Tibial nerve (tissue), 4 donors: ENCODE data around the gene RASSF1. TPM values are rescaled to one million over a fixed set of nuclear protein-coding genes. Genes with fewer than 3 reads are reported as not detected.

Experiments used
- DNase-seq, 2 donors: peaks; one replicate each; pipeline ENCODE4 v3.0.0-alpha.2; 2019; ENCODE audit warnings: low spot score in 2 of 2
- H3K27ac ChIP-seq, 4 donors: fragments of 200-600 bp; sonication (generic) in 3 of 4; one replicate each; pipeline ENCODE4 v1.5.1; 2017 to 2019; ENCODE audit warnings: mild to moderate bottlenecking in 1 of 4
- H3K27me3 ChIP-seq, 2 donors: fragments of 200-600 bp; sonication (generic) in 1 of 2; one replicate each; pipeline versions ENCODE4 v1.5.1 to v1.6.0; 2017 to 2019
- H3K36me3 ChIP-seq, 3 donors: fragments of 200-600 bp; sonication (generic); one replicate each; pipeline ENCODE4 v1.5.1; 2018 to 2019
- H3K4me1 ChIP-seq, 4 donors: fragments of 200-600 bp; sonication (generic) in 3 of 4; one replicate each; pipeline ENCODE4 v1.5.1; 2017 to 2019
- H3K4me3 ChIP-seq, 4 donors: fragments of 200-600 bp; sonication (generic) in 3 of 4; one replicate each; pipeline ENCODE4 v1.5.1; 2017 to 2019; ENCODE audit warnings: mild to moderate bottlenecking in 1 of 4, moderate library complexity in 1 of 4
- H3K9me3 ChIP-seq, 4 donors: fragments of 200-600 bp; sonication (generic) in 3 of 4; one replicate each; pipeline ENCODE4 v1.5.1; 2017 to 2019
- CTCF ChIP-seq, 5 experiments: fragments of 200-600 bp in 3 of 5; fragments of 450-650 bp in 2 of 5; sonication (generic) in 3 of 5; IDR thresholded peaks; one replicate each; pipeline ENCODE4 v1.5.1; 2016 to 2019; ENCODE audit warnings: antibody characterized with exemption in 5 of 5, mild to moderate bottlenecking in 3 of 5, moderate library complexity in 2 of 5
- EP300 ChIP-seq, 2 donors: sonication (generic); formaldehyde crosslinking; IDR thresholded peaks; one replicate each; pipeline ENCODE4 v1.6.1; 2017; ENCODE audit warnings: antibody characterized with exemption in 2 of 2, mild to moderate bottlenecking in 1 of 2
- POLR2A ChIP-seq, 2 donors: fragments of 450-650 bp; IDR thresholded peaks; one replicate each; pipeline ENCODE4 v1.6.1; 2017; ENCODE audit warnings: antibody characterized with exemption in 2 of 2, mild to moderate bottlenecking in 2 of 2, moderate library complexity in 2 of 2
- WGBS, 2 donors: methylation state at CpG; one replicate each; pipeline ENCODE4 v1.1.5; 2018; 5-methylcytosine and 5-hydroxymethylcytosine counted together
- total RNA-seq, 4 donors: library from RNA; depleted of rRNA; stranded (reverse); fragments of >200 nt; gene quantifications; one replicate each; pipeline ENCODE4 v1.1.0, GENCODE V29; 2016

Gene RASSF1
- total RNA-seq, 4 donors from 2014 or later, result 77.4 to 99.0 (median 82.6) TPM

- Histone ChIP-seq H3K4me1 (peaks cover 0 to 86% (median 55%) of the 10 kb centered on the region in 4 donors), H3K36me3 (peaks cover 0 to 10% (median 0%) of the 10 kb centered on the region in 3 donors), H3K27me3 (no peaks in the 10 kb centered on the region), H3K27ac (peak overlapping the region; percentile 97 to 100 (median 98)), H3K9me3 (no peaks in the 10 kb centered on the region), H3K4me3 (peak overlapping the region; percentile 68 to 87 (median 82))
- TF ChIP-seq EP300 (IDR thresholded peaks at IDR 0.05), result no peak
- TF ChIP-seq POLR2A (IDR thresholded peaks at IDR 0.05), result no peak
- no peak for TF ChIP-seq CTCF (IDR thresholded peaks at IDR 0.05)
- 0 to 1% methylated on average over 17 to 20 of the region's 31 CpGs for WGBS, 2 donors
- DNase-seq, result no peak
Observed at GRCh38 chr3:50336452-50337174, 4.0 kb downstream of the RASSF1 start.

GRCh38 chr3:50334339-50335075, 6.1 kb downstream of the RASSF1 start:
- Histone ChIP-seq H3K9me3 (no peaks in the 10 kb centered on the region), H3K4me1 (peaks cover 0 to 65% (median 45%) of the 10 kb centered on the region in 4 donors), H3K27ac (peak overlapping the region; percentile 51 to 100 (median 83)), H3K36me3 (peaks cover 5 to 31% (median 17%) of the 10 kb centered on the region in 3 donors), H3K4me3 (no peak overlapping the region), H3K27me3 (no peaks in the 10 kb centered on the region)
- no peak for DNase-seq
- TF ChIP-seq EP300 (IDR thresholded peaks at IDR 0.05), result no peak
- no peak for TF ChIP-seq CTCF (IDR thresholded peaks at IDR 0.05)
- no peak for TF ChIP-seq POLR2A (IDR thresholded peaks at IDR 0.05)
- 40 to 49% methylated on average over 5 of the region's 5 CpGs for WGBS, 2 donors

GRCh38 chr3:50333744-50334328, 6.8 kb downstream of the RASSF1 start:
- Histone ChIP-seq H3K4me1 (peaks cover 0 to 63% (median 41%) of the 10 kb centered on the region in 4 donors), H3K27me3 (no peaks in the 10 kb centered on the region), H3K27ac (peak overlapping the region; percentile 51 to 100 (median 83)), H3K36me3 (peaks cover 5 to 36% (median 17%) of the 10 kb centered on the region in 3 donors), H3K4me3 (no peak overlapping the region), H3K9me3 (no peaks in the 10 kb centered on the region)
- TF ChIP-seq CTCF (IDR thresholded peaks at IDR 0.05) (no peak), EP300 (IDR thresholded peaks at IDR 0.05) (peak; percentile 48 to 70)
- 39 to 40% methylated on average over 12 of the region's 12 CpGs for WGBS, 2 donors
- DNase-seq, result peak in 1 of 2 donors; percentile 58

GRCh38 chr3:50331364-50331907, 9.2 kb downstream of the RASSF1 start:
- peaks cover 0 to 67% (median 41%) of the 10 kb centered on the region in 4 donors for H3K4me1 ChIP-seq
- H3K36me3 ChIP-seq, result peaks cover 5 to 39% (median 17%) of the 10 kb centered on the region in 3 donors
- WGBS, 2 donors, result 87 to 94% methylated on average over 12 to 16 of the region's 19 CpGs

More at GRCh38 chr3:50331364-50331907, 9.2 kb downstream of the RASSF1 start:
- no peak for DNase-seq
- Histone ChIP-seq H3K27ac (no peak overlapping the region), H3K27me3 (no peaks in the 10 kb centered on the region), H3K9me3 (no peaks in the 10 kb centered on the region), H3K4me3 (no peak overlapping the region)
- no peak for TF ChIP-seq EP300 (IDR thresholded peaks at IDR 0.05)
- no peak for TF ChIP-seq POLR2A (IDR thresholded peaks at IDR 0.05)
- no peak for TF ChIP-seq CTCF (IDR thresholded peaks at IDR 0.05)
